ENCODE results near the gene RALGPS1.

GRCh38 chr9:127139775-127140174 lies 225.2 kb downstream of the RALGPS1 start:
- no peak for TF ChIP-seq GATA2 (IDR thresholded peaks at IDR 0.05; ENCODE audit: low read depth, low read length)
- no peak for TF ChIP-seq GATA3 (IDR thresholded peaks at IDR 0.05; ENCODE audit: low read depth, low read length)

Data from SH-SY5Y (cell line).